WTC11 (cell line): ENCODE measurements around the gene GSTO2. TPM values are rescaled to one million over a fixed set of nuclear protein-coding genes. Genes with fewer than 3 reads are reported as not detected.

ENCODE experiments used
- ATAC-seq: fragments of 200-7000 bp; cut with Tn5 transposase; 2 replicates; pipeline ENCODE4 v1.10.0; 2021; ENCODE audit warnings: mild to moderate bottlenecking, moderate library complexity
- CTCF ChIA-PET: fragments of 300-600 bp; sonication (Branson Sonifier 250); formaldehyde crosslinking; loops from one replicate; lab custom pipeline; 2021; ENCODE audit warnings: antibody characterized with exemption; lab: Charles Lee
- POLR2A ChIA-PET: fragments of 350-600 bp; sonication (Branson Sonifier 250); formaldehyde crosslinking; loops from one replicate; lab custom pipeline; 2021; ENCODE audit warnings: antibody characterized with exemption; lab: Charles Lee
- DNase-seq: peaks from one replicate; pipeline ENCODE4 v3.0.0; 2021; ENCODE audit warnings: low spot score
- H3K27ac Mint-ChIP-seq: 2 replicates; pipeline ENCODE4 v1.8.0; 2021; ENCODE audit warnings: mixed read lengths
- H3K27me3 Mint-ChIP-seq: 2 replicates; pipeline ENCODE4 v1.8.0; 2021; ENCODE audit warnings: low read depth, mild to moderate bottlenecking, moderate library complexity, mixed read lengths
- H3K36me3 Mint-ChIP-seq: 2 replicates; pipeline ENCODE4 v1.8.0; 2021; ENCODE audit warnings: mixed read lengths
- H3K4me1 Mint-ChIP-seq: 2 replicates; pipeline ENCODE4 v1.8.0; 2022; ENCODE audit warnings: mixed read lengths
- H3K4me3 Mint-ChIP-seq: 2 replicates; pipeline ENCODE4 v1.8.0; 2021; ENCODE audit warnings: mild to moderate bottlenecking, moderate library complexity, mixed read lengths
- H3K9me3 Mint-ChIP-seq: 2 replicates; pipeline ENCODE4 v1.8.0; 2021; ENCODE audit warnings: mixed read lengths
- ATF1 ChIP-seq: sonication (generic); formaldehyde crosslinking; IDR thresholded peaks from 2 replicates; pipeline ENCODE4 v1.8.1; 2023; ENCODE audit warnings: mild to moderate bottlenecking, moderate library complexity, missing genetic modification reagents
- FOXK1 ChIP-seq: sonication (generic); formaldehyde crosslinking; IDR thresholded peaks from 2 replicates; pipeline ENCODE4 v1.8.0; 2022; ENCODE audit warnings: mild to moderate bottlenecking, moderate library complexity, missing genetic modification reagents
- FOXP1 ChIP-seq: sonication (generic); formaldehyde crosslinking; IDR thresholded peaks from 2 replicates; pipeline ENCODE4 v1.8.0; 2022; ENCODE audit warnings: missing genetic modification reagents, mild to moderate bottlenecking, moderate library complexity, borderline replicate concordance
- IRF2 ChIP-seq: sonication (generic); formaldehyde crosslinking; IDR thresholded peaks from 2 replicates; pipeline ENCODE4 v1.8.0; 2022; ENCODE audit warnings: low read depth, missing genetic modification reagents, borderline replicate concordance
- NR2C2 ChIP-seq: sonication (generic); formaldehyde crosslinking; IDR thresholded peaks from 2 replicates; pipeline ENCODE4 v1.8.0; 2022; ENCODE audit warnings: mild to moderate bottlenecking, missing genetic modification reagents
- PRDM15 ChIP-seq: sonication (generic); formaldehyde crosslinking; IDR thresholded peaks from 2 replicates; pipeline ENCODE4 v1.8.0; 2022; ENCODE audit warnings: missing genetic modification reagents
- STAT6 ChIP-seq: sonication (generic); formaldehyde crosslinking; conservative IDR thresholded peaks from 2 replicates; pipeline ENCODE4 v1.8.1; 2023; ENCODE audit warnings: mild to moderate bottlenecking, low read depth, missing genetic modification reagents, moderate library complexity
- TEAD4 ChIP-seq: sonication (generic); formaldehyde crosslinking; IDR thresholded peaks from 2 replicates; pipeline ENCODE4 v1.8.0; 2022; ENCODE audit warnings: mild to moderate bottlenecking, missing genetic modification reagents
- ZBTB43 ChIP-seq: sonication (generic); formaldehyde crosslinking; IDR thresholded peaks from 2 replicates; pipeline ENCODE4 v1.8.1; 2023; ENCODE audit warnings: mild to moderate bottlenecking, missing genetic modification reagents
- ZNF317 ChIP-seq: sonication (generic); formaldehyde crosslinking; IDR thresholded peaks from 2 replicates; pipeline ENCODE4 v1.8.1; 2023; ENCODE audit warnings: low read depth, mild to moderate bottlenecking, moderate library complexity, missing genetic modification reagents, borderline replicate concordance
- ZNF423 ChIP-seq: fragments of 250-450 bp; sonication (Bioruptor Pico); IDR thresholded peaks from 2 replicates; pipeline ENCODE4 v2.1.2; 2022; ENCODE audit warnings: mild to moderate bottlenecking, moderate library complexity
- total RNA-seq: library from RNA; stranded (reverse); gene quantifications from 3 replicates; pipeline ENCODE4 v1.2.3, GENCODE V29; 2021
- TF ChIP-seq, protein P1 (sequence below): fragments of 250-450 bp; sonication (Bioruptor Pico); IDR thresholded peaks from 2 replicates; pipeline ENCODE4 v2.1.2; 2022; ENCODE audit warnings: mild to moderate bottlenecking, moderate library complexity
- TF ChIP-seq, protein P2 (sequence below): fragments of 200-600 bp; IDR thresholded peaks from 2 replicates; pipeline ENCODE4 v1.8.0; 2022; ENCODE audit warnings: antibody characterized with exemption

Gene GSTO2
- total RNA-seq, 1 experiment from 2014 or later = 10.7 TPM

GRCh38 chr10:104344219-104344618, 75.2 kb downstream of the GSTO2 start:
- no peaks in the 10 kb centered on the region for H3K36me3 Mint-ChIP-seq
- H3K27ac Mint-ChIP-seq = peak overlapping the region; percentile 15; the same call in 1 of the 2 replicates
- DNase-seq (no peak), ATAC-seq (no peak)
- no peaks in the 10 kb centered on the region for H3K9me3 Mint-ChIP-seq
- ChIA-PET CTCF (interaction anchor here (0.6 to 3.3 kb wide), 3 partner anchors 52 to 496 kb away, joined by 3 to 14 read pairs (median 3); no protein-coding TSS in a partner anchor), POLR2A (no interaction called here)
- H3K4me3 Mint-ChIP-seq = no peak overlapping the region
- H3K4me1 Mint-ChIP-seq = peaks cover 21% of the 10 kb centered on the region
- TF ChIP-seq ZNF317 (CRISPR knock-in tag) = no peak
- no peaks in the 10 kb centered on the region for H3K27me3 Mint-ChIP-seq

- no peaks in the 10 kb centered on the region for H3K36me3 Mint-ChIP-seq
- no peaks in the 10 kb centered on the region for H3K9me3 Mint-ChIP-seq
- ChIA-PET CTCF (no interaction called here), POLR2A (no interaction called here)
- no peak for DNase-seq
- H3K27ac Mint-ChIP-seq = no peak overlapping the region
- peaks cover 9% of the 10 kb centered on the region for H3K4me1 Mint-ChIP-seq
- no peak for TF ChIP-seq STAT6 (CRISPR knock-in tag)
- TF ChIP-seq ZBTB43 (CRISPR knock-in tag) = no peak
- no peak for TF ChIP-seq TEAD4 (CRISPR knock-in tag)
- no peak for TF ChIP-seq IRF2 (CRISPR knock-in tag)
- no peak for TF ChIP-seq PRDM15 (CRISPR knock-in tag)
- TF ChIP-seq, protein P1, sequence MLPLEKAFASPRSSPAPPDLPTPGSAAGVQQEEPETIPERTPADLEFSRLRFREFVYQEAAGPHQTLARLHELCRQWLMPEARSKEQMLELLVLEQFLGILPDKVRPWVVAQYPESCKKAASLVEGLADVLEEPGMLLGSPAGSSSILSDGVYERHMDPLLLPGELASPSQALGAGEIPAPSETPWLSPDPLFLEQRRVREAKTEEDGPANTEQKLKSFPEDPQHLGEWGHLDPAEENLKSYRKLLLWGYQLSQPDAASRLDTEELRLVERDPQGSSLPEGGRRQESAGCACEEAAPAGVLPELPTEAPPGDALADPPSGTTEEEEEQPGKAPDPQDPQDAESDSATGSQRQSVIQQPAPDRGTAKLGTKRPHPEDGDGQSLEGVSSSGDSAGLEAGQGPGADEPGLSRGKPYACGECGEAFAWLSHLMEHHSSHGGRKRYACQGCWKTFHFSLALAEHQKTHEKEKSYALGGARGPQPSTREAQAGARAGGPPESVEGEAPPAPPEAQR = no peak
- no peak overlapping the region for H3K4me3 Mint-ChIP-seq
- no peak for ATAC-seq
- H3K27me3 Mint-ChIP-seq = no peaks in the 10 kb centered on the region
Measured at GRCh38 chr10:104345515-104345914, 76.5 kb downstream of the GSTO2 start.

DNA sequence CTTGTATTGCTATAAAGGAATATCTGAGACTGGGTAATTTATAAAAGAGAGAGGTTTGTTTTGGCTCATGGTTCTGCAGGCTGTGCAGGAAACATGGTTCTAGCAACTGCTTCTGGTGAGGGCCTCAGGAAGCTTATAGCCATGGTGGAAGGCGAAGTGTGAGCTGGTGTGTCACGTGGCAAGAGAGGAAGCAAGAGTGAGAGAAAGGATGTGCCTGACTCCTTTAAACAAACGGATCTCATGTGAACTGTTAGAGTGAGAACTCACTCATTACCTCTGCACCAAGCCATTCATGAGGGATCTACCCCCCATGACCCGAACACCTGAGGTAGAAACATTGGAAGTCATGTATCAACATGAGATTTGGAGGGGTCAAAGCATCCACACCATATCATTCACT, 77.0 kb downstream of the GSTO2 start:
- H3K9me3 Mint-ChIP-seq = no peaks in the 10 kb centered on the region

More for the DNA sequence above, 77.0 kb downstream of the GSTO2 start:
- DNase-seq (no peak), ATAC-seq (no peak)
- no peak overlapping the region for H3K4me3 Mint-ChIP-seq
- CTCF ChIA-PET = interaction anchor here (0.7 to 2.1 kb wide), 3 partner anchors 8 to 54 kb away, joined by 3 to 10 read pairs (median 4); no protein-coding TSS in a partner anchor
- TF ChIP-seq, protein P2, sequence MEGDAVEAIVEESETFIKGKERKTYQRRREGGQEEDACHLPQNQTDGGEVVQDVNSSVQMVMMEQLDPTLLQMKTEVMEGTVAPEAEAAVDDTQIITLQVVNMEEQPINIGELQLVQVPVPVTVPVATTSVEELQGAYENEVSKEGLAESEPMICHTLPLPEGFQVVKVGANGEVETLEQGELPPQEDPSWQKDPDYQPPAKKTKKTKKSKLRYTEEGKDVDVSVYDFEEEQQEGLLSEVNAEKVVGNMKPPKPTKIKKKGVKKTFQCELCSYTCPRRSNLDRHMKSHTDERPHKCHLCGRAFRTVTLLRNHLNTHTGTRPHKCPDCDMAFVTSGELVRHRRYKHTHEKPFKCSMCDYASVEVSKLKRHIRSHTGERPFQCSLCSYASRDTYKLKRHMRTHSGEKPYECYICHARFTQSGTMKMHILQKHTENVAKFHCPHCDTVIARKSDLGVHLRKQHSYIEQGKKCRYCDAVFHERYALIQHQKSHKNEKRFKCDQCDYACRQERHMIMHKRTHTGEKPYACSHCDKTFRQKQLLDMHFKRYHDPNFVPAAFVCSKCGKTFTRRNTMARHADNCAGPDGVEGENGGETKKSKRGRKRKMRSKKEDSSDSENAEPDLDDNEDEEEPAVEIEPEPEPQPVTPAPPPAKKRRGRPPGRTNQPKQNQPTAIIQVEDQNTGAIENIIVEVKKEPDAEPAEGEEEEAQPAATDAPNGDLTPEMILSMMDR = no peak
- TF ChIP-seq NR2C2 (no peak), FOXK1 (CRISPR knock-in tag) (no peak), FOXP1 (CRISPR knock-in tag) (no peak), ZNF423 (no peak), ATF1 (CRISPR knock-in tag) (no peak)
- peaks cover 9% of the 10 kb centered on the region for H3K4me1 Mint-ChIP-seq
- POLR2A ChIA-PET = no interaction called here
- peak overlapping the region; percentile 37 for H3K27ac Mint-ChIP-seq
- no peaks in the 10 kb centered on the region for H3K36me3 Mint-ChIP-seq
- no peaks in the 10 kb centered on the region for H3K27me3 Mint-ChIP-seq
